ENCODE results near the gene SPTA1.

DNA sequence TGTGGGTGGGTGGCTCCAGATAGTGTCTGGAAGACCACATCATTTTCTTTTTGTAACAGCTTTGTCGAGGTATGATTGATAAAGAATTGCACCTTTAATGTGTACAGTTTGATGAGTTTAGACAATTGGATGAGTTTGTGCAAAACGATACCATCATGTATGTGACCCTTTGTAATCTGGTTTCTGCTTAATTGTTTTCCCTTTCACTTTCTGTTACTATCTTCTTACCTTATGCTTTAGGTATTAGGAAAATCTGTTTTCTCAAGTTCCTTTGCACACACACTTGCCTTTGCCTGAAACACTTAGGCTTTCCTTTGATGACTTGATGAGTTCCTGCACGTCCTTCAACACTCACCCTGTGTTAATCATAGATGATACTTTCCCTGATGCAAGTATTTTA, 74.6 kb downstream of the SPTA1 start:
- TF ChIP-seq, protein P1, sequence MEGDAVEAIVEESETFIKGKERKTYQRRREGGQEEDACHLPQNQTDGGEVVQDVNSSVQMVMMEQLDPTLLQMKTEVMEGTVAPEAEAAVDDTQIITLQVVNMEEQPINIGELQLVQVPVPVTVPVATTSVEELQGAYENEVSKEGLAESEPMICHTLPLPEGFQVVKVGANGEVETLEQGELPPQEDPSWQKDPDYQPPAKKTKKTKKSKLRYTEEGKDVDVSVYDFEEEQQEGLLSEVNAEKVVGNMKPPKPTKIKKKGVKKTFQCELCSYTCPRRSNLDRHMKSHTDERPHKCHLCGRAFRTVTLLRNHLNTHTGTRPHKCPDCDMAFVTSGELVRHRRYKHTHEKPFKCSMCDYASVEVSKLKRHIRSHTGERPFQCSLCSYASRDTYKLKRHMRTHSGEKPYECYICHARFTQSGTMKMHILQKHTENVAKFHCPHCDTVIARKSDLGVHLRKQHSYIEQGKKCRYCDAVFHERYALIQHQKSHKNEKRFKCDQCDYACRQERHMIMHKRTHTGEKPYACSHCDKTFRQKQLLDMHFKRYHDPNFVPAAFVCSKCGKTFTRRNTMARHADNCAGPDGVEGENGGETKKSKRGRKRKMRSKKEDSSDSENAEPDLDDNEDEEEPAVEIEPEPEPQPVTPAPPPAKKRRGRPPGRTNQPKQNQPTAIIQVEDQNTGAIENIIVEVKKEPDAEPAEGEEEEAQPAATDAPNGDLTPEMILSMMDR (IDR thresholded peaks at IDR 0.05): no peak
- no peak for TF ChIP-seq POLR2A (IDR thresholded peaks at IDR 0.05)

All from adrenal gland (tissue), 5 donors.